K562 (cell line): ENCODE measurements around the gene STAG2. TPM values are rescaled to one million over a fixed set of nuclear protein-coding genes. Genes with fewer than 3 reads are reported as not detected.
A peak's percentile ranks its signal among the peaks of the same experiment; 100 is the strongest.

Experiments used
- ATAC-seq: fragments of 200-7000 bp; cut with Tn5 transposase; 3 replicates; pipeline ENCODE4 v1.9.1; 2020; ENCODE audit warnings: moderate library complexity
- Bru-seq: library from RNA; stranded (reverse); fragments of 400-500 nt; gene quantifications from one replicate; lab custom pipeline; 2021; lab: Mats Ljungman, UMichigan
- BruChase-seq, 2 experiments: library from RNA; stranded (reverse); fragments of 400-500 nt; gene quantifications; one replicate each; lab custom pipeline; 2021; lab: Mats Ljungman, UMichigan
- BruUV-seq: library from RNA; stranded (reverse); fragments of 400-500 nt; replicated peaks from 2 replicates; lab custom pipeline; 2021; lab: Mats Ljungman, UMichigan
- CTCF ChIA-PET: fragments of 300-600 bp; formaldehyde crosslinking; extraction: SDS; loops from one replicate; lab custom pipeline; 2021; ENCODE audit warnings: low intra/inter-chr PET ratio; lab: Yijun Ruan, JAX
- POLR2A ChIA-PET: fragments of 300-600, 350-650 bp; sonication (Branson Sonifier 250); formaldehyde crosslinking; extraction: SDS; loops from one replicate; lab custom pipeline; 2021; ENCODE audit warnings: antibody characterized with exemption, inconsistent platforms; lab: Yijun Ruan, JAX
- DNase-seq, 4 experiments: peaks; one replicate each; pipeline versions ENCODE4 v3.0.0 to v3.0.0-alpha.2; 2011 to 2018; ENCODE audit warnings: low spot score in 3 of 4, mixed read lengths in 3 of 4; ENCODE audit errors: extremely low read depth in 1 of 4
- FAIRE-seq: peaks from 2 replicates; lab custom pipeline; 2011; peaks lifted over from hg19 to GRCh38; lab: Jason Lieb, UNC
- H2AFZ ChIP-seq: 2 replicates; pipeline ENCODE4 v1.6.0; 2011; ENCODE audit warnings: low read depth, low read length, control low read depth, inconsistent platforms
- H3K27ac ChIP-seq: fragments of 200-600 bp; 3 replicates; pipeline ENCODE4 v1.8.0; 2011; ENCODE audit warnings: low read depth, mild to moderate bottlenecking, control low read depth, inconsistent platforms, low read length, moderate library complexity, mixed read lengths; ENCODE audit errors: extremely low read depth
- H3K27me3 ChIP-seq, 2 experiments: fragments of 300-600 bp in 1 of 2; 2 replicates in 1 of 2; 3 replicates in 1 of 2; pipeline versions ENCODE4 v1.6.0 to v1.8.0; 2011; ENCODE audit warnings: inconsistent platforms in 2 of 2, low read length in 2 of 2, mild to moderate bottlenecking in 1 of 2, mixed read lengths in 1 of 2, moderate library complexity in 1 of 2; ENCODE audit not compliant: control insufficient read depth in 2 of 2, insufficient read depth in 2 of 2
- H3K36me3 ChIP-seq: fragments of 300-600 bp; 3 replicates; pipeline ENCODE4 v1.8.0; 2011; ENCODE audit warnings: mild to moderate bottlenecking, low read length, inconsistent platforms; ENCODE audit not compliant: control insufficient read depth, insufficient read depth
- H3K4me1 ChIP-seq, 2 experiments: fragments of 200-600 bp in 1 of 2; replicated peaks in 1 of 2; 2 replicates in 1 of 2; 3 replicates in 1 of 2; pipeline versions ENCODE4 v1.5.1 to v1.8.0; 2011; ENCODE audit warnings: inconsistent platforms in 2 of 2, low read length in 2 of 2, mild to moderate bottlenecking in 1 of 2, mixed read lengths in 1 of 2, moderate library complexity in 1 of 2; ENCODE audit not compliant: control insufficient read depth in 2 of 2, insufficient read depth in 2 of 2
- H3K4me2 ChIP-seq: 2 replicates; pipeline ENCODE4 v1.6.1; 2011; ENCODE audit warnings: low read length, control low read depth, inconsistent platforms, mixed read lengths; ENCODE audit not compliant: insufficient read depth
- H3K4me3 ChIP-seq: fragments of 200-600 bp; sonication (generic), shearing (Covaris generic); 2 replicates; pipeline ENCODE4 v1.5.1; 2016; ENCODE audit warnings: control low read depth, inconsistent platforms
- H3K79me2 ChIP-seq: fragments of 200-600 bp; 3 replicates; pipeline ENCODE4 v1.8.0; 2011; ENCODE audit warnings: low read length, inconsistent platforms; ENCODE audit not compliant: control insufficient read depth, insufficient read depth
- H3K9ac ChIP-seq, 2 experiments: 2 replicates each; pipeline versions ENCODE4 v1.6.0 to v1.6.1; 2011; ENCODE audit warnings: low read depth in 2 of 2, low read length in 2 of 2, control low read depth in 1 of 2, inconsistent platforms in 1 of 2, mild to moderate bottlenecking in 1 of 2, mixed read lengths in 1 of 2; ENCODE audit not compliant: insufficient read depth in 1 of 2
- H3K9me1 ChIP-seq: one replicate; pipeline ENCODE4 v1.6.0; 2011; ENCODE audit warnings: inconsistent platforms, mild to moderate bottlenecking, low read length, moderate library complexity; ENCODE audit not compliant: control insufficient read depth, insufficient read depth
- H3K9me3 ChIP-seq: replicated peaks from 2 replicates; pipeline ENCODE4 v1.5.1; 2011; ENCODE audit warnings: low read depth, low read length, inconsistent platforms; ENCODE audit not compliant: control insufficient read depth, insufficient read depth
- H4K20me1 ChIP-seq: replicated peaks from 2 replicates; pipeline ENCODE4 v1.6.1; 2011; ENCODE audit warnings: low read length, inconsistent platforms, mixed read lengths; ENCODE audit not compliant: control insufficient read depth, insufficient read depth
- CCNT2 ChIP-seq: IDR thresholded peaks from 2 replicates; pipeline ENCODE4 v1.6.1; 2011; ENCODE audit warnings: borderline replicate concordance, low read depth, mild to moderate bottlenecking, moderate library complexity, mixed read lengths, low read length; ENCODE audit not compliant: insufficient read length; ENCODE audit errors: extremely low read depth
- EGR1 ChIP-seq: fragments of 450-650 bp; conservative IDR thresholded peaks from 2 replicates; pipeline ENCODE4 v1.6.1; 2017; ENCODE audit warnings: mild to moderate bottlenecking
- EP400 ChIP-seq: fragments of 450-650 bp; IDR thresholded peaks from 2 replicates; pipeline ENCODE4 v1.6.1; 2017; ENCODE audit warnings: antibody characterized with exemption, mild to moderate bottlenecking, moderate library complexity
- HMGN3 ChIP-seq: IDR thresholded peaks from 2 replicates; pipeline ENCODE4 v1.6.1; 2011; ENCODE audit warnings: borderline replicate concordance, low read depth, mild to moderate bottlenecking, mixed read lengths, low read length; ENCODE audit not compliant: insufficient read length; ENCODE audit errors: extremely low read depth
- PHF8 ChIP-seq: fragments of 200-600 bp; sonication (generic); IDR thresholded peaks from 2 replicates; pipeline ENCODE4 v1.6.1; 2012; ENCODE audit warnings: mixed run types, mild to moderate bottlenecking, inconsistent platforms, low read length, moderate library complexity, borderline replicate concordance
- POLR2H ChIP-seq: IDR thresholded peaks from 2 replicates; pipeline ENCODE4 v1.6.1; 2016; ENCODE audit warnings: missing genetic modification characterization, low read depth, mild to moderate bottlenecking, control low read depth, missing compliant biosample characterization, moderate library complexity
- SOX6 ChIP-seq: fragments of 450-650 bp; IDR thresholded peaks from 2 replicates; pipeline ENCODE4 v1.6.1; 2014; ENCODE audit warnings: mild to moderate bottlenecking
- SRSF1 ChIP-seq: fragments of 200-400 bp; formaldehyde crosslinking; IDR thresholded peaks from 2 replicates; pipeline ENCODE4 v1.6.1; 2017; ENCODE audit warnings: mild to moderate bottlenecking, low read depth, low read length, moderate library complexity
- ZNF589 ChIP-seq: fragments of 200-800 bp; sonication (Bioruptor generic); IDR thresholded peaks from 2 replicates; pipeline ENCODE4 v1.6.1; 2016; ENCODE audit warnings: low read depth, missing genetic modification characterization, missing compliant biosample characterization
- ZZZ3 ChIP-seq: fragments of 450-650 bp; IDR thresholded peaks from 2 replicates; pipeline ENCODE4 v1.6.1; 2016; ENCODE audit warnings: antibody characterized with exemption, mild to moderate bottlenecking, moderate library complexity
- WGBS: fragments of 100-300 bp; shearing (Covaris generic); methylation state at CpG from one replicate; pipeline ENCODE4 v1.1.6; 2016; ENCODE audit warnings: low coverage, mixed read lengths; ENCODE audit not compliant: insufficient coverage; ENCODE audit errors: missing lambda C conversion rate; 5-methylcytosine and 5-hydroxymethylcytosine counted together
- in situ Hi-C: fragments of 300-500 bp; cut with MboI; formaldehyde crosslinking; loops from 4 replicates; pipeline ENCODE4 v1.15.0; 2018; ENCODE audit warnings: inconsistent platforms, mixed read lengths
- intact Hi-C: fragments of 100-400 bp; cut with micrococcal nuclease; formaldehyde crosslinking; loops from 2 replicates; pipeline ENCODE4 v1.14.2; 2022
- long read RNA-seq, 3 experiments: library from polyadenylated mRNA in 2 of 3; library from RNA in 1 of 3; unstranded in 2 of 3; stranded (forward) in 1 of 3; transcript quantifications; one replicate each; pipeline ENCODE4 v2.0.0, GENCODE V29; 2019 to 2022
- polyA minus RNA-seq, 3 experiments: library from RNA; depleted of rRNA, polyadenylated mRNA; stranded (reverse); fragments of >200 nt; gene quantifications; 2 replicates each; pipeline ENCODE4 v1.2.3, GENCODE V29; 2011
- polyA plus RNA-seq, 8 experiments: library from polyadenylated mRNA; depleted of rRNA in 4 of 8; stranded (reverse) in 5 of 8; unstranded in 3 of 8; fragments of >200 nt; fragmentation: Nextera tagmentation in 2 of 8; fragmentation: Illumina TruSeq in 1 of 8; extraction: Ambion mirVana in 2 of 8; extraction: Trizol in 1 of 8; gene quantifications; 2 replicates each; pipeline versions ENCODE4 v1.2.1 to v1.2.3, GENCODE V29; 2011 to 2014; ENCODE audit warnings: inconsistent platforms in 1 of 8, missing spikeins in 1 of 8
- total RNA-seq, 7 experiments: library from RNA; depleted of rRNA in 6 of 7; stranded (reverse); fragments of >200 nt in 6 of 7; fragmentation: Illumina TruSeq in 2 of 7; extraction: Trizol in 2 of 7; gene quantifications; 2 replicates each; pipeline versions ENCODE4 v1.2.1 to v1.2.3, GENCODE V29; 2011 to 2021; ENCODE audit warnings: low replicate concordance in 1 of 7
- TF ChIP-seq, protein P1 (sequence below): sonication (generic); formaldehyde crosslinking; IDR thresholded peaks from 2 replicates; pipeline ENCODE4 v1.8.0; 2023; ENCODE audit warnings: mild to moderate bottlenecking, missing genetic modification reagents

STAG2 gene
- 30.7 and 160 TPM in 2 replicates for total RNA-seq (2011; cell fraction: chromatin; rRNA removed; ENCODE audit: low replicate concordance)
- 13.2 and 20.4 TPM in 2 replicates for total RNA-seq (2011; cell fraction: nucleolus; rRNA removed)
- total RNA-seq (2011; cell fraction: nucleoplasm; rRNA removed), result 39.8 and 40.3 TPM in 2 replicates
- total RNA-seq (2014; rRNA removed) (67.7 and 108 TPM in 2 replicates), total RNA-seq (2014; rRNA removed; fragmentation: Illumina TruSeq; extraction: Trizol) (133 and 167 TPM in 2 replicates), total RNA-seq (2015; rRNA removed; fragmentation: Illumina TruSeq; extraction: Trizol) (104 and 110 TPM in 2 replicates), total RNA-seq (2021) (86.3 and 90.1 TPM in 2 replicates), polyA plus RNA-seq (2011; rRNA removed) (67.7 and 95.1 TPM in 2 replicates), polyA plus RNA-seq (2014; fragmentation: Illumina TruSeq; extraction: Trizol) (76.2 and 87.9 TPM in 2 replicates), polyA plus RNA-seq (2014; fragmentation: Nextera tagmentation; extraction: Ambion mirVana) (10 to 100 TPM; 40.3 to 60.0 TPM), polyA plus RNA-seq (2014; rRNA removed) (44.8 and 48.5 TPM in 2 replicates), polyA minus RNA-seq (2011; rRNA and poly(A)+ RNA removed) (345 and 420 TPM in 2 replicates), Bru-seq, nascent RNA (percentile 88 among the genes with signal in this experiment), BruChase-seq, experiment 1, labeled RNA remaining after a 2-hour chase (percentile 92 among the genes with signal in this experiment), BruChase-seq, experiment 2, labeled RNA remaining after a 6-hour chase (percentile 92 among the genes with signal in this experiment)
- polyA plus RNA-seq (2011; cell fraction: cytosol; rRNA removed), result 12.8 and 30.4 TPM in 2 replicates
- polyA plus RNA-seq (2011; cell fraction: nucleus; rRNA removed), result 19.9 and 29.6 TPM in 2 replicates
- polyA plus RNA-seq (2012), result 63.3 and 65.9 TPM in 2 replicates
- polyA minus RNA-seq (2011; cell fraction: cytosol; rRNA and poly(A)+ RNA removed), result 88.5 and 108 TPM in 2 replicates
- 37.7 and 70.4 TPM in 2 replicates for polyA minus RNA-seq (2011; cell fraction: nucleus; rRNA and poly(A)+ RNA removed)
- long read RNA-seq, experiment 1, full-length matches to known transcripts, result 68 of 357 reads
- long read RNA-seq, experiment 1, partial matches to known transcripts, result 188 of 357 reads
- long read RNA-seq, experiment 1, other reads (novel, unspliced or antisense), result 101 of 357 reads
- long read RNA-seq, experiment 2, partial matches to known transcripts, result 1 of 41 reads
- long read RNA-seq, experiment 2, other reads (novel, unspliced or antisense), result 40 of 41 reads
- long read RNA-seq, experiment 3, full-length matches to known transcripts, result 2 of 53 reads
- long read RNA-seq, experiment 3, partial matches to known transcripts, result 37 of 53 reads
- long read RNA-seq, experiment 3, other reads (novel, unspliced or antisense), result 14 of 53 reads

DNA sequence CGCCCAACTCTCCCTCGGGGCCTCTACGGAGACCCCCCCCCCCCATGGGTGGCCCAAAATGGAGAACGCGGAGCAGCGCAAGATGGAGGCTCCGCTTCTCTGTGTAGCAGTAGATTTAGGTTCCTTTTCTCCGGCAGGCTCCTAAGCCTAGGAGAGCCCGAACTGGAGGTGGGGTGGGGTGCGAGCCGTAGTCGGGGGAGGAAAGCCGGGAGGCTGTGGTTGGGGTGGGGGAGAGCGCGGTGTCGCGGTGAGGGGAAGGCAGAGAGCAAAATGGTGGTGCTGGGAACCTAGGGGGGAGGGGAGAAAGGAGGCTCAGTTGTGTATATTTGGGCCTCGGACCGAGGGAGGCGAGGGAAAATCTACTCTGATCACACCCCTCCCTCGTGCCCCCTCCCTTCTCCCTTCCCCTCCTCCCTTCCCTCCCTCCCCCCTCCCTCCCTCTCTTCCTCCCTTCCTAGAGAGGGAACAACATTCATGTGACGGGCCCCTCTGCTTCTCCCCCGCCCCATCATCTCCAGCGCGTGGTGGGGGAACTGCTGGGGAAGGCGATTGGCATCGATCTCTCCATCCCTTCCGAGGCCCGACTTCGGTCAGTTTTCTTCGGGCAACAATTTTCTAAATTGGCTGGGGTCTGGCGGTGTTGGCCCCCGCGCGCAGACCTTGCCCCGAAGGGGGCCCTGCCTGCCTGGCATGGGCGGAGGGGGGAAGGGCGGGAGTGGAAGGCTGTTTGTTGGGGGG, at the start of gene STAG2:
Gene STAG2 (plus strand): TSS at position 439 of the 738 bp plus-strand sequence. CDS start 60,922 bp downstream, outside the sequence.
- ChIA-PET CTCF (interaction anchor here (1.9 kb wide), 1 partner anchor 15 kb away, joined by 21 read pairs; no protein-coding TSS in a partner anchor), POLR2A (interaction anchor here (0.6 to 1.7 kb wide), 3 partner anchors 13 to 210 kb away, joined by 3 to 14 read pairs (median 3); no protein-coding TSS in a partner anchor)
- WGBS, result 0% methylated on average over 4 of the region's 38 CpGs
- BruUV-seq, result no TSS peak
- Histone ChIP-seq H3K79me2 (peaks cover 73% of the 10 kb centered on the region), H2AFZ (peak within 1 kb of the TSS; percentile 82), H3K9ac (peak within 1 kb of the TSS; percentile 97 to 98), H3K4me2 (peak within 1 kb of the TSS; percentile 91), H3K27me3 (no peaks in the 10 kb centered on the region), H3K9me1 (no peaks in the 10 kb centered on the region), H4K20me1 (no peaks in the 10 kb centered on the region; the same call in 1 of the 2 replicates), H3K4me3 (peak within 1 kb of the TSS; percentile 95), H3K27ac (peak within 1 kb of the TSS; percentile 99), H3K4me1 (peaks cover 4 to 5% of the 10 kb centered on the region in 2 experiments; a peak in 2 of 5 replicates), H3K9me3 (no peaks in the 10 kb centered on the region), H3K36me3 (peaks cover 5% of the 10 kb centered on the region; the same call in 1 of the 3 replicates)
- ATAC-seq (peak; percentile 62), DNase-seq (peak; percentile 60 to 94 (median 73)), FAIRE-seq (peak; percentile 78)
- in situ Hi-C loops, result no loop called here
- intact Hi-C loops, result loop anchor here (2.0 to 5.0 kb wide), 3 partner anchors 61 to 386 kb away; partner anchors contain the start of gene SH2D1A
- peak; percentile 42 for TF ChIP-seq POLR2H (tag)
- TF ChIP-seq, protein P1, sequence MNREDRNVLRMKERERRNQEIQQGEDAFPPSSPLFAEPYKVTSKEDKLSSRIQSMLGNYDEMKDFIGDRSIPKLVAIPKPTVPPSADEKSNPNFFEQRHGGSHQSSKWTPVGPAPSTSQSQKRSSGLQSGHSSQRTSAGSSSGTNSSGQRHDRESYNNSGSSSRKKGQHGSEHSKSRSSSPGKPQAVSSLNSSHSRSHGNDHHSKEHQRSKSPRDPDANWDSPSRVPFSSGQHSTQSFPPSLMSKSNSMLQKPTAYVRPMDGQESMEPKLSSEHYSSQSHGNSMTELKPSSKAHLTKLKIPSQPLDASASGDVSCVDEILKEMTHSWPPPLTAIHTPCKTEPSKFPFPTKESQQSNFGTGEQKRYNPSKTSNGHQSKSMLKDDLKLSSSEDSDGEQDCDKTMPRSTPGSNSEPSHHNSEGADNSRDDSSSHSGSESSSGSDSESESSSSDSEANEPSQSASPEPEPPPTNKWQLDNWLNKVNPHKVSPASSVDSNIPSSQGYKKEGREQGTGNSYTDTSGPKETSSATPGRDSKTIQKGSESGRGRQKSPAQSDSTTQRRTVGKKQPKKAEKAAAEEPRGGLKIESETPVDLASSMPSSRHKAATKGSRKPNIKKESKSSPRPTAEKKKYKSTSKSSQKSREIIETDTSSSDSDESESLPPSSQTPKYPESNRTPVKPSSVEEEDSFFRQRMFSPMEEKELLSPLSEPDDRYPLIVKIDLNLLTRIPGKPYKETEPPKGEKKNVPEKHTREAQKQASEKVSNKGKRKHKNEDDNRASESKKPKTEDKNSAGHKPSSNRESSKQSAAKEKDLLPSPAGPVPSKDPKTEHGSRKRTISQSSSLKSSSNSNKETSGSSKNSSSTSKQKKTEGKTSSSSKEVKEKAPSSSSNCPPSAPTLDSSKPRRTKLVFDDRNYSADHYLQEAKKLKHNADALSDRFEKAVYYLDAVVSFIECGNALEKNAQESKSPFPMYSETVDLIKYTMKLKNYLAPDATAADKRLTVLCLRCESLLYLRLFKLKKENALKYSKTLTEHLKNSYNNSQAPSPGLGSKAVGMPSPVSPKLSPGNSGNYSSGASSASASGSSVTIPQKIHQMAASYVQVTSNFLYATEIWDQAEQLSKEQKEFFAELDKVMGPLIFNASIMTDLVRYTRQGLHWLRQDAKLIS (CRISPR knock-in tag), result peak; percentile 62; the same call in 1 of the 2 replicates
- TF ChIP-seq SOX6, result 0 out of 2 replicates have a peak, but pooled peaks have one; percentile 26
- TF ChIP-seq EP400, result peak; percentile 93
- TF ChIP-seq HMGN3, result peak; percentile 29
- no peak for TF ChIP-seq SRSF1
- TF ChIP-seq ZNF589, result peak; percentile 43
- no peak for TF ChIP-seq CCNT2
- peak; percentile 53 for TF ChIP-seq PHF8
- TF ChIP-seq EGR1, result peak; percentile 29; the same call in 1 of the 2 replicates
- TF ChIP-seq ZZZ3, result no peak
